SU-DHL-6 (cell line): ENCODE measurements around the gene HBB.
"Not testable (repeated sequence)": the region's sequence is repeated elsewhere in the genome, so short reads cannot be mapped to it uniquely, and the experiment has no call there.

Source experiments
- H2AFZ ChIP-seq: fragments of 200-600 bp; sonication (generic); 2 replicates; pipeline ENCODE4 v1.6.1; 2014; ENCODE audit warnings: low read depth, mild to moderate bottlenecking, moderate library complexity, mixed read lengths, antibody characterized with exemption, low read length; ENCODE audit not compliant: severe bottlenecking
- H3F3A ChIP-seq: fragments of 200-600 bp; shearing (Covaris generic); 2 replicates; pipeline ENCODE4 v1.6.0; 2016; ENCODE audit warnings: antibody characterized with exemption, mild to moderate bottlenecking; ENCODE audit not compliant: insufficient read depth
- H3K27ac ChIP-seq: fragments of 200-600 bp; sonication (generic); 2 replicates; pipeline ENCODE4 v1.5.1; 2016; ENCODE audit warnings: low read depth, mild to moderate bottlenecking, low read length, moderate library complexity, mixed read lengths
- H3K27me3 ChIP-seq: fragments of 200-600 bp; sonication (generic), shearing (Covaris generic); 2 replicates; pipeline ENCODE4 v1.6.0; 2014; ENCODE audit warnings: mild to moderate bottlenecking, low read length
- H3K36me3 ChIP-seq: fragments of 200-600 bp; sonication (generic); 2 replicates; pipeline ENCODE4 v1.6.1; 2014; ENCODE audit warnings: mild to moderate bottlenecking, low read length, mixed read lengths
- H3K4me2 ChIP-seq: fragments of 300-600, 200-600 bp; shearing (Covaris generic), sonication (generic); 2 replicates; pipeline ENCODE4 v1.6.0; 2014; ENCODE audit warnings: low read length, low read depth, mild to moderate bottlenecking; ENCODE audit not compliant: poor library complexity, severe bottlenecking
- H3K4me3 ChIP-seq: fragments of 200-600 bp; sonication (generic); 2 replicates; pipeline ENCODE4 v1.5.1; 2014; ENCODE audit warnings: antibody characterized with exemption, low read length, mild to moderate bottlenecking, mixed read lengths; ENCODE audit not compliant: insufficient read depth, poor library complexity, severe bottlenecking
- H3K79me2 ChIP-seq: fragments of 200-600 bp; sonication (generic); 2 replicates; pipeline ENCODE4 v1.6.1; 2014; ENCODE audit warnings: mild to moderate bottlenecking, low read length, moderate library complexity; ENCODE audit not compliant: insufficient read depth
- H3K9ac ChIP-seq: fragments of 200-600 bp; sonication (generic); 2 replicates; pipeline ENCODE4 v1.7.0; 2014; ENCODE audit warnings: mild to moderate bottlenecking, low read length
- H3K9me2 ChIP-seq: fragments of 200-600 bp; sonication (generic); replicated peaks from 2 replicates; pipeline ENCODE4 v1.6.1; 2014; ENCODE audit warnings: low read length; ENCODE audit not compliant: insufficient read depth
- H3K9me3 ChIP-seq: fragments of 200-600 bp; sonication (generic); 2 replicates; pipeline ENCODE4 v1.6.1; 2014; ENCODE audit warnings: low read length, mixed read lengths; ENCODE audit not compliant: insufficient read depth
- H4K20me1 ChIP-seq: fragments of 200-600 bp; sonication (generic); 2 replicates; pipeline ENCODE4 v1.6.1; 2014; ENCODE audit warnings: low read depth, mild to moderate bottlenecking, antibody characterized with exemption, low read length, moderate library complexity, mixed read lengths
- EZH2phosphoT487 ChIP-seq: fragments of 200-600 bp; sonication (generic), shearing (Covaris generic); conservative IDR thresholded peaks from 2 replicates; pipeline ENCODE4 v1.6.1; 2018; ENCODE audit warnings: mild to moderate bottlenecking, antibody characterized with exemption, low read length, moderate library complexity, mixed read lengths
- TF ChIP-seq, protein P1 (sequence below): fragments of 200-600 bp; sonication (generic); IDR thresholded peaks from one replicate; pipeline ENCODE4 v1.5.1; 2017; ENCODE audit warnings: antibody characterized with exemption, mild to moderate bottlenecking, low read length, moderate library complexity; ENCODE audit not compliant: insufficient read depth, poor library complexity, severe bottlenecking

HBB gene

DNA sequence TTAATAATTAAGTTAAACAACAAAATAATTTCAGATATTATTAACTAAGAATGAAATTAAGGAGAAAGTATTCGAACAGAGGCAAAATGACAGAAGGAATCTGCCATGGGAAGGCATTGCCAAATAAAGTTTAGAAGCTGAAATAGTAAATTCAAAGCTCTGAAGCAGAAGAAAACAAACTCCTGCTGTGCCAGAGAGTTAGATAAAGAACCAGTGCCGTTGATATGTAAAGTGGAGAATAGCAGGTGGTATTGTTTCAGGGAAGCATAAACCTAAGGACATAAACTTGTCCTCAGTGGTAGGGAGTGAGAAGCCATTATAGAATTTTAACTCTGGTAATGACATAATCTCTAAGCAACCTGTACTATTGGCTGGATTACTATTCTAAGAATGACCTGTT, 30.4 kb upstream of the HBB start:
- Histone ChIP-seq H3K27me3 (no peaks in the 10 kb centered on the region), H3K27ac (no peak overlapping the region), H2AFZ (no peak overlapping the region), H3K79me2 (no peaks in the 10 kb centered on the region), H3F3A (no peaks in the 10 kb centered on the region), H3K4me3 (no peak overlapping the region), H4K20me1 (no peaks in the 10 kb centered on the region), H3K9ac (no peak overlapping the region), H3K9me3 (no peaks in the 10 kb centered on the region), H3K36me3 (no peaks in the 10 kb centered on the region), H3K9me2 (no peaks in the 10 kb centered on the region), H3K4me2 (no peak overlapping the region)
- TF ChIP-seq, protein P1, sequence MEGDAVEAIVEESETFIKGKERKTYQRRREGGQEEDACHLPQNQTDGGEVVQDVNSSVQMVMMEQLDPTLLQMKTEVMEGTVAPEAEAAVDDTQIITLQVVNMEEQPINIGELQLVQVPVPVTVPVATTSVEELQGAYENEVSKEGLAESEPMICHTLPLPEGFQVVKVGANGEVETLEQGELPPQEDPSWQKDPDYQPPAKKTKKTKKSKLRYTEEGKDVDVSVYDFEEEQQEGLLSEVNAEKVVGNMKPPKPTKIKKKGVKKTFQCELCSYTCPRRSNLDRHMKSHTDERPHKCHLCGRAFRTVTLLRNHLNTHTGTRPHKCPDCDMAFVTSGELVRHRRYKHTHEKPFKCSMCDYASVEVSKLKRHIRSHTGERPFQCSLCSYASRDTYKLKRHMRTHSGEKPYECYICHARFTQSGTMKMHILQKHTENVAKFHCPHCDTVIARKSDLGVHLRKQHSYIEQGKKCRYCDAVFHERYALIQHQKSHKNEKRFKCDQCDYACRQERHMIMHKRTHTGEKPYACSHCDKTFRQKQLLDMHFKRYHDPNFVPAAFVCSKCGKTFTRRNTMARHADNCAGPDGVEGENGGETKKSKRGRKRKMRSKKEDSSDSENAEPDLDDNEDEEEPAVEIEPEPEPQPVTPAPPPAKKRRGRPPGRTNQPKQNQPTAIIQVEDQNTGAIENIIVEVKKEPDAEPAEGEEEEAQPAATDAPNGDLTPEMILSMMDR: no peak
- no peak for TF ChIP-seq EZH2phosphoT487

DNA sequence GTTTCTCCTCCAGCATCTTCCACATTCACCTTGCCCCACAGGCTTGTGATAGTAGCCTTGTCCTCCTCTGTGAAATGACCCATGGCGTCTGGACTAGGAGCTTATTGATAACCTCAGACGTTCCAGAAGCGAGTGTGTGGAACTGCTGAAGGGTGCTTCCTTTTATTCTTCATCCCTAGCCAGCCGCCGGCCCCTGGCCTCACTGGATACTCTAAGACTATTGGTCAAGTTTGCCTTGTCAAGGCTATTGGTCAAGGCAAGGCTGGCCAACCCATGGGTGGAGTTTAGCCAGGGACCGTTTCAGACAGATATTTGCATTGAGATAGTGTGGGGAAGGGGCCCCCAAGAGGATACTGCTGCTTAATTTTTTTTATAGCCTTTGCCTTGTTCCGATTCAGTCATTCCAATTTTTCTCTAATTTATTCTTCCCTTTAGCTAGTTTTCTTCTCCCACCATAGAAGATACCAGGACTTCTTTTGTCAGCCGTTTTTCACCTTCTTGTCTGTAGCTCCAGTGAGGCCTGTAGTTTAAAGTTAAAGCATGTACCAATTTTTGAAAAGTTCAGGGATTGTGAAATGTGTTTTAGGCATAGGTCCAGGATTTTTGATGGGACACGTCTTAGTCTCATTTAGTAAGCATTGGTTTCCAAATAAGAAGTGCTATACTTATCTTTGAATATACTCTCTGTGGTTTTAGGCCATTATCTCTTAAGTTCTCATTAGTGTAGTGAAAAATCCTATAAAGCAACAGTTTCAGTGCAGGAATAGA, 28.0 kb upstream of the HBB start, which contains the start of gene HBG2:
Gene HBG2 (minus strand): TSS at position 136 of the 768 bp plus-strand sequence. CDS start 53 bp downstream, at position 83.
- H3K9me3 ChIP-seq, H3K9ac ChIP-seq, H3K9me2 ChIP-seq, H3K36me3 ChIP-seq, H3K27me3 ChIP-seq, H4K20me1 ChIP-seq, H3K4me3 ChIP-seq, H3F3A ChIP-seq, H3K4me2 ChIP-seq, H3K79me2 ChIP-seq, H2AFZ ChIP-seq, H3K27ac ChIP-seq: not testable (repeated sequence)

DNA sequence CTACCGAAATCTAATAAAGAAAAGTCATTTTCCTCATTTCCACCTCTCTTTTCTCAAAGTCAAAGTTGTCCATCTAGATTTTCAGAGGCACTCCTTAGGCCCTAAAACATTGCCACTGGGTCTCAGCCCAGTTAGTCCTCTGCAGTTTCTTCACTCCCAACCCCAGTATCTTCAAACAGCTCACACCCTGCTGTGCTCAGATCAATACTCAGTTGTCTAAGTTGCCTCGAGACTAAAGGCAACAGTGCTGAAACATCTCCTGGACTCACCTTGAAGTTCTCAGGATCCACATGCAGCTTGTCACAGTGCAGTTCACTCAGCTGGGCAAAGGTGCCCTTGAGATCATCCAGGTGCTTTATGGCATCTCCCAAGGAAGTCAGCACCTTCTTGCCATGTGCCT, 27.2 kb upstream of the HBB start:
- not testable (repeated sequence) for H3K4me2 ChIP-seq, H3K9ac ChIP-seq, H2AFZ ChIP-seq, H3K27ac ChIP-seq, H3F3A ChIP-seq, H3K4me3 ChIP-seq, H3K79me2 ChIP-seq, H3K9me2 ChIP-seq, H3K9me3 ChIP-seq, H4K20me1 ChIP-seq, H3K36me3 ChIP-seq, H3K27me3 ChIP-seq

DNA sequence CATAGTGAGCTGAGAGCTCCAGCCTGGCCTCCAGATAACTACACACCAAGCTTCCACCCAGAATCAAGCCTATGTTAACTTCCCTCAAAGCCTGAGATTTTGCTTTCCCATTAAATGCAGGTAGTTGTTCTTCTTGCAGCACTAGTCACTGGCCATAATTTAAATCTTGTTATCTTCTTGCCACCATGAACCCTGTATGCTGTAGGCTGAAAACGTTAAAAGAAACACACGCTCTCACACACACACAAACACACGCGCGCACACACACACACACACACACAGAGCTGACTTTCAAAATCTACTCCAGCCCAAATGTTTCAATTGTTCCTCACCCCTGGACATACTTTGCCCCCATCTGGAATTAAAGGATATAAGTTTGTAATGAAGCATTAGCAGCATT, 26.6 kb upstream of the HBB start:
- not testable (repeated sequence) for H3K4me2 ChIP-seq, H3K36me3 ChIP-seq, H3K9ac ChIP-seq, H3F3A ChIP-seq, H3K9me3 ChIP-seq, H3K4me3 ChIP-seq, H3K27ac ChIP-seq, H2AFZ ChIP-seq, H3K79me2 ChIP-seq, H3K9me2 ChIP-seq, H3K27me3 ChIP-seq, H4K20me1 ChIP-seq

DNA sequence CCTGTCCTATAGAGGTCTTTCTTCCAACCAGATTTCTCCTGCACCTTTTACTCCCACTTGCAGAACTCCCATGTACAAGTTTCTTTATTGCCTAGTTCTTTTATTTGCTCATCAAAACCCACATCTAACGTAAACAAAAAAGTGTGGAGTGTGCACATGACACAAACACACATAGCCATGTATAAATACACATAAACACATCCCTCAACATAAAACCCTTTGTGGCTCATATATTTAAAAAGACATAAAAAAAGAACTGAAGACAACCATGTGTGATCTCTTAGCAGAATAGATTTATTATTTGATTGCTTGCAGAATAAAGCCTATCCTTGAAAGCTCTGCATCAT, 26.0 kb upstream of the HBB start:
- Histone ChIP-seq H3K79me2 (no peaks in the 10 kb centered on the region), H3K27me3 (no peaks in the 10 kb centered on the region), H3K4me3 (no peak overlapping the region), H2AFZ (no peak overlapping the region), H3K9me3 (no peaks in the 10 kb centered on the region), H3K27ac (no peak overlapping the region), H3F3A (no peaks in the 10 kb centered on the region), H3K9ac (no peak overlapping the region), H3K9me2 (no peaks in the 10 kb centered on the region), H3K36me3 (no peaks in the 10 kb centered on the region), H4K20me1 (no peaks in the 10 kb centered on the region), H3K4me2 (no peak overlapping the region)
- no peak for TF ChIP-seq EZH2phosphoT487
- TF ChIP-seq, protein P1: no peak
